Tibial nerve (tissue), 3 donors: Measurements from ENCODE around the gene CD70.

Source experiments
- CTCF ChIP-seq, 5 experiments: fragments of 200-600 bp in 3 of 5; fragments of 450-650 bp in 2 of 5; sonication (generic) in 3 of 5; IDR thresholded peaks; one replicate each; pipeline ENCODE4 v1.5.1; 2016 to 2019; ENCODE audit warnings: antibody characterized with exemption in 5 of 5, mild to moderate bottlenecking in 3 of 5, moderate library complexity in 2 of 5
- POLR2A ChIP-seq, 2 donors: fragments of 450-650 bp; IDR thresholded peaks; one replicate each; pipeline ENCODE4 v1.6.1; 2017; ENCODE audit warnings: antibody characterized with exemption in 2 of 2, mild to moderate bottlenecking in 2 of 2, moderate library complexity in 2 of 2

- no peak for TF ChIP-seq CTCF (IDR thresholded peaks at IDR 0.05)
- TF ChIP-seq POLR2A (IDR thresholded peaks at IDR 0.05), result no peak
Observed at GRCh38 chr19:6613711-6614110, 22.8 kb upstream of the CD70 start.
